ENCODE results near the gene CBLB.

DNA sequence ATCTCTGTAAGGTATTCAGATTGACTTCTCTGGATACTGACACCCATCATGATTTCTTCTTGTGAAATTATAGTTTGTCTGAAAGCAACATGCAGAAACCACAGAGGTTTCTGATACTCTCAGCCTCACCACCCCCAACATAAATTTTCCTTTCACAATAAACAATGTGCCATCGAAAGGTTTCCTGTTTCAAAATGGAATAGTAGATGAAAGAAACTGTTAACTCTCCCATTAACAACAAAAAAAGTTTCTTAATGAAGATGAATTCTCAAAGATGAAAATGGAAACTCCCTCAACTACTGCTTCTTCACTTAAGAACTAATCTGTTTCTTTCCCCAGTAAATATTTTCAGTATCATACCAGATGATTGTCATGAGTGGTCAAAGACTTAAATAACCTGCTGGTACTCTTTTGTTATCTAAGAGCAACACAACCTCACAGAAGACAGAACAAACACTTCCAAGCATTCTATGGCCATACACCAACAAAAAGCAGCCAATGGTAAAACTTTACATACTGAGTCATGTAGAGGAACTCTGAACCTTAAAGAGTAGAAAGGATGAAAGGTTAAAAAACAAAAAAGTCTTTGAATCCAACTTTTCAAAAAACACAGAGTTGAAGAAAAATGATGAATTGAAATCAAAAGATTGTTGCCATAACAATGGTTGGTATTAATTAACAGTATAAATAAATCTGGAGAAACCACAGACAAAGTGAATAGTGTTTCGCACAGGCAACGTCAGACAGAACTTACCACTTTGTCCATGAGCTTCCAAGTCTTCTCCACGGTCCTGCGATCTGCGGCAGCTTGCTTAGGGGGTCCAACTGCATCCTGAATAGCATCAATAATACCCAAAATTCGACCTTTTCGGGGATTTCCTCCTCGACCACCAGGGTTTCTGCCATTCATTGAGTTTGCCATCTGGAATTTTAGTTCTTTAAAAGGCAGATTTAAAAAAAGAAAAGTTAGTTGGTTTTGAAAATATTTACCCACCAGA lies 1.9 kb downstream of the CBLB start:
- TF ChIP-seq, protein P1, sequence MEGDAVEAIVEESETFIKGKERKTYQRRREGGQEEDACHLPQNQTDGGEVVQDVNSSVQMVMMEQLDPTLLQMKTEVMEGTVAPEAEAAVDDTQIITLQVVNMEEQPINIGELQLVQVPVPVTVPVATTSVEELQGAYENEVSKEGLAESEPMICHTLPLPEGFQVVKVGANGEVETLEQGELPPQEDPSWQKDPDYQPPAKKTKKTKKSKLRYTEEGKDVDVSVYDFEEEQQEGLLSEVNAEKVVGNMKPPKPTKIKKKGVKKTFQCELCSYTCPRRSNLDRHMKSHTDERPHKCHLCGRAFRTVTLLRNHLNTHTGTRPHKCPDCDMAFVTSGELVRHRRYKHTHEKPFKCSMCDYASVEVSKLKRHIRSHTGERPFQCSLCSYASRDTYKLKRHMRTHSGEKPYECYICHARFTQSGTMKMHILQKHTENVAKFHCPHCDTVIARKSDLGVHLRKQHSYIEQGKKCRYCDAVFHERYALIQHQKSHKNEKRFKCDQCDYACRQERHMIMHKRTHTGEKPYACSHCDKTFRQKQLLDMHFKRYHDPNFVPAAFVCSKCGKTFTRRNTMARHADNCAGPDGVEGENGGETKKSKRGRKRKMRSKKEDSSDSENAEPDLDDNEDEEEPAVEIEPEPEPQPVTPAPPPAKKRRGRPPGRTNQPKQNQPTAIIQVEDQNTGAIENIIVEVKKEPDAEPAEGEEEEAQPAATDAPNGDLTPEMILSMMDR (IDR thresholded peaks at IDR 0.05; ENCODE audit: borderline replicate concordance, extremely low read depth, low read length, poor library complexity, severe bottlenecking): no peak
- no peak for TF ChIP-seq EZH2 (IDR thresholded peaks at IDR 0.05; ENCODE audit: borderline replicate concordance, low read depth, low read length, severe bottlenecking)
